Thyroid gland (tissue), 4 donors: ENCODE measurements around the gene CCDC116.

Experiments used
- CTCF ChIP-seq, 6 experiments: fragments of 200-600 bp in 3 of 6; fragments of 450-650 bp in 3 of 6; sonication (generic) in 3 of 6; IDR thresholded peaks; one replicate each; pipeline ENCODE4 v1.5.1; 2016 to 2019; ENCODE audit warnings: antibody characterized with exemption in 6 of 6, mild to moderate bottlenecking in 2 of 6, inconsistent platforms in 1 of 6, moderate library complexity in 1 of 6
- POLR2A ChIP-seq, 2 donors: fragments of 450-650 bp; IDR thresholded peaks; one replicate each; pipeline ENCODE4 v1.6.1; 2017; ENCODE audit warnings: antibody characterized with exemption in 2 of 2, mild to moderate bottlenecking in 2 of 2, moderate library complexity in 1 of 2

GRCh38 chr22:21679383-21679782 lies 46.8 kb downstream of the CCDC116 start:
- TF ChIP-seq POLR2A (IDR thresholded peaks at IDR 0.05), result no peak
- no peak for TF ChIP-seq CTCF (IDR thresholded peaks at IDR 0.05)
